HG02759 (cell line): ENCODE results near the gene TRABD.
A peak's percentile ranks its signal among the peaks of the same experiment; 100 is the strongest.
"Not testable (repeated sequence)": the region's sequence is repeated elsewhere in the genome, so short reads cannot be mapped to it uniquely, and the experiment has no call there.

ENCODE experiments used
- ATAC-seq: cut with Tn5 transposase; IDR thresholded peaks from one replicate; pipeline ENCODE4 v1.9.1; 2021; ENCODE audit warnings: mild to moderate bottlenecking, moderate library complexity; ENCODE audit not compliant: unreplicated experiment

Gene TRABD, protein sequence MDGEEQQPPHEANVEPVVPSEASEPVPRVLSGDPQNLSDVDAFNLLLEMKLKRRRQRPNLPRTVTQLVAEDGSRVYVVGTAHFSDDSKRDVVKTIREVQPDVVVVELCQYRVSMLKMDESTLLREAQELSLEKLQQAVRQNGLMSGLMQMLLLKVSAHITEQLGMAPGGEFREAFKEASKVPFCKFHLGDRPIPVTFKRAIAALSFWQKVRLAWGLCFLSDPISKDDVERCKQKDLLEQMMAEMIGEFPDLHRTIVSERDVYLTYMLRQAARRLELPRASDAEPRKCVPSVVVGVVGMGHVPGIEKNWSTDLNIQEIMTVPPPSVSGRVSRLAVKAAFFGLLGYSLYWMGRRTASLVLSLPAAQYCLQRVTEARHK

DNA sequence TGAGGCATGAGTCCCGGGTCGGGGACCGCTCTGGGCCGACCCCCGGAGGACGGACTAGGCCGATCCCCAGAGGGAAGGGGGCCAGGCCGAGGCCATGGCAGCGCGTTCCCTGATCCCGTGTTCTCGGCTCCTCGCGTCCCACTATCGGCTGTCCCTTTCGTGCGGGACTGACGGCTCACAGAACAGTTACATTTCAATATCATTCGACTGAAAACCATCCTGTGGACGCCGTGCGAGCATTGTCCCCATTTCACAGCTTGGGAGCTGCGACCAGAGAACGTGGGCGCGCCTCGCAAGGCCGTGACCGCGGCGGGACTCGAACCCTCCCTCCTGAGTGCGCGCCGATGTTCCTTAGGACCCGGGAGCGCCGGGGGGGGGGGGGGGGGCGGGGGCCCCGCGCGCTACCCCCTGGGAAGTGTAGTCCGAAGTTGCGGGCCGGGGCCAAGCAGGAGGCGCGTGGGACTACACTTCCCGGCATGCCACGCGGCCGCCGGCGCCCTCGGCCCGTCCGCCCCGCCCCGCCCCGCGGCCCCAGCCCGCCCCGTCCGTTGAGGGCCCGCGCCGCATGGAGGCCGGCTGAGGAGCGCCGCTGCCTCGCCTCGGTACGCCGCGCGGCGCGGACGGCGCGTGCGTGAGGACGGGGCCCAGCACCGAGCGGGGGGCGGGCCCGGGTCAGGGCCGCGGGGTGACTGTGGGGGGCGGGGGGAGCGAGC, at the start of gene TRABD:
TSS of gene TRABD (plus strand) at position 539 of the 713 bp plus-strand sequence. CDS start 7,148 bp downstream, outside the sequence.
- ATAC-seq = peak; percentile 51

DNA sequence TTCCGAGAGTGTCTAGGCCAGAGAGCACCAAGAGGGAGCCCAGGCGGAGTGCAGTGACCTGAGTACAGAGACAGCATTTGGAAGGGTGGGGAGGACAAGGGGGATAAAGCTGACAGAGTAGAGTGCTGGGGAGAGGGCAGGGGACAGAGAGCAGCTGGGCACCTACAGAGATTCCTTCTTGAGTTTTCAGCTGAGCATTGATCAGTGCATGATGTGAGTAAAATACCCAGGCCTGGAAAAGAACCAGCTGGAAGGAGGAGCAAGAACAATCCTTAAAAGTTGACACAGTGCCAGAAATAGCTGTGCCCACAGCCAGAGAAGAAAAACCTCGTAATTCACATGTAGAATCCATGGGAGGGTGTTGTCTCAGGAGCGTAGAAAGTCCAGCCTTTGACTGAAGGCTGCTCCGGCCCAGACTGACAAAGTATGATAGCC, 49.1 kb upstream of the TRABD start:
- no peak for ATAC-seq

DNA sequence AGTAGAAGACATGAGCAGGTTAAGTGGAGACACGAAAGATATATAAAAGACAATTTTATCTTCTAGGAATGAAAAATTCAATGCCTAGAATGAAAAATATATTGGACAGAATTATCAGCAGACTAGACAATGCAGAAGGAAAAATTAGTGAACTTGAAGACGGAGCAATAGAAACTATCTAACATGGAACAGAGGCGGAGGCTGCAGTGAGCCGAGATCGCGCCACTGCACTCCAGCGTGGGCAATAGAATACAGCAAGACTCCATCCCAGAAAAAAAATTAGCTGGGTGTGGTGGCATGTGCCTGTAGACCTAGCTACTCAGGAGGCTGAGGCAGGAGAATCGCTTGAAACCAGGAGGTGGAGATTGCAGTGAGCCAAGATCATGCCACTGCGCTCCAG, 48.4 kb upstream of the TRABD start:
- not testable (repeated sequence) for ATAC-seq

DNA sequence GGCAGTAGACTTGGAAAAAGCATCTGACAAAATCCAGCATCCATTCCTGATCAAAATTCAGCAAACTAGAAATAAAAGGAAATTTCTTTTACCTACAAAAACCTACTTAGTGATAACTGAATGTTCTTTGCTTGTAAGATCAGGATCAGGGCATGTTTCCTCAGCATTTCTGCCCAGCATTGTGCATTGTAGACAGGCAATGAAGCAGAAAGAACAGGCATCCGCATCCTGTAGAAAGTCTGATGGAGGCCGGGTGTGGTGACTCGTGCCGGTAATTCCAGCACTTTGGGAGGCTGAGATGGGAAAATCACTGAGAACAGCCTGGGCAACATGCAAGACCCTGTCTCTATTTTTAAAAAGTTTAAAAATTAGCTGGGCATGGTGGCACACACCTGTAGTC, 47.7 kb upstream of the TRABD start:
- ATAC-seq = no peak

DNA sequence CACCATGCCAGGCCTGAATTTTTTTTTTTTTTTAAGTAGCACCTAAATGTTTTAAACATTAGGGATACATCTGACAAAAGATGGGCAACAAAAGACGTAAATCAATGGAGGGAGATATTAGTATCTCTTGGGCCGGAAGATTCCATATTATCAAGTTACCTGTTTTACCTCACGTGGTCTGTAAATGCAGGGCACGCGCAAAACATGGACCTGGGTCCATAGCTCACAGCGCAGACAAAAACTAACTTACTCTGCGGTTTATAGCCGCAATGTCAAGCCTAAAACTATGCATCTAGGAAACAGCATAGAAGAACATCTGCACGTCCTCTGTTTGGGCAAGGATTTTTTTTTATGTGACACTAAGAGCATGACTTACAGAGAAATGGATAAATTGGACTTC, 46.7 kb upstream of the TRABD start:
- no peak for ATAC-seq

DNA sequence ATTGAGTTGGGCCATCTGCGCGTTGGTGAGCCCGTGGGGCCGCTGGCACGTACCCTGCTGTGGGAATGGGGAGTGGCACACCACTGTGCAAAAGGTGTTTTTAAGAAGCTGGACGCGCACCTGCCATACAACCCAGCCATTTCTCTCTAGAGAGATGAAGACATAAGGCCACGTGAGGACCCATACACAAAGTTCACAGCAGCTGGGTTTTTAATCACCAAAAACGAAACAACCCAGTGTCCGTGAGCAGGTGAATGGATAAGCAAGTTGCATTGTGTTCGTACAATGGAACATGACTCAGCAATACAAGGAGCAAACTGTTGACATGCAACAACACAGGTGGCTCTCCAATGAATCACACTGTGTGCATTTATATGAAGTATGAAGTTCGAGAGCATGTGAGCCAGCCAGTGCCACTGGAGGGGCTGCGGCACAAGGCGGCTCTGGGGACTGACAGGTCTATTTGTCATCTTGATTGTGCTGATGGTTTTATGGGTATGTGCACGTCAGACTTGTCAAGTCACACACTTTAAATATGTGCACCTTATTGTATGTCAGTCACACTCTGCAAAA, 45.8 kb upstream of the TRABD start:
- ATAC-seq = no peak

DNA sequence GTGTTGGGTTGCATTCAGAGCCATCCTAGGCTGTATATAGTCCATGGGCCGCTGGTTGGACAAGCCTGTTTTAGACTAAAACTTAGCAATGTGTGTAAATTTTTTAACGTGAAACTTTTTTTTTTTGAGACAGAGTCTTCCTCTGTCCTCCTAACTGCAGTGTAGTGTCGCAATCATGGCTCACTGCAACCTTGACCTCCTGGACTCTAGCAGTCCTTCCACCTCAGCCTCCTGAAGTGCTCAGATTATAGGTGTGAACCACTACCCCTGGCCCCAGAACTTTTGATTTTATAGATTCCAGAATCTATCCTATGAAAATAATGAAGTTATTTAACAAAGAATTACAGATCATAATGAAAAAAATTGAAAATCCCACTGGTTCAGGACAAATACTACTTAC, 45.1 kb upstream of the TRABD start:
- ATAC-seq = no peak

DNA sequence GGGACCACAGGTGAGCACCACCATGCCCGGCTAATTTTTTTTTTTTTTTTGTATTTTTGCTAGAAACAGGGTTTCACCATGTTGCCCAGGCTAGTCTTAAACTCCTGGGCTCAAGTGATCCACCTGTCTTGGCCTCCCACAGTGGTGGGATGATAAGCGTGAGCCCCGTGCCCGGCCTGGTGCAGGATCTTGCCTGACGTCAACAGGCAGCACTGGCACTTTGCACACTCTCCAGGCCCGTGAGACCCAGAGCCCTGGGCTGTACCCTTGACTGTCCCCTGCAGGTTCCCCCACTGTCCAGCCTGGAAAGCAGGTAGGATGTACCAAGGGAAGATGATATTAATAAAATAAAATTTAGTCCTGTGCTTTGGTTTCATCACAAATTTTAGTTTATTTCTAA, 44.3 kb upstream of the TRABD start:
- no peak for ATAC-seq

DNA sequence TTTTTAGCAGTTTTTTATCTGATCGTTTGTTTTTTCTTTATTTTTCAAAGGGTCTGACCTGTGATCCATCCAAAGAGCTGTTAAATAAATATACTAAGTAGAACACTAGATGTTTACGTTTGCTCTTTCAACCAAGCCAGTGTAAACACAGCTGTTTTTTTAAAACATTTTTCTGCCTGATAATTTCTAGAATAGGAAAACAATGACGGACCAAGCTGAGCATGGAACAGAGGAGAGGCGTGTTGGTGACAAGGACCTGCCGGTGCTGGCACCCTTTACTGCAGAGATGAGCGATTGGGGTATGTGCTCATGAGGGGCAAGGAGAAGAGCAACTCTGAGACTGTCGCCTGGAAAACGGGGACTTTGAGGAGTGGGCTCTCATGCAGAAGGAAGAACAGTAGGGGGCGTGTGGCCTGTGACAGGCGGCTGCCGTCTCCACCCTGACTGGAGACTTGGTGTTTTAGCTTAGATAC, 43.8 kb upstream of the TRABD start:
- ATAC-seq = no peak

DNA sequence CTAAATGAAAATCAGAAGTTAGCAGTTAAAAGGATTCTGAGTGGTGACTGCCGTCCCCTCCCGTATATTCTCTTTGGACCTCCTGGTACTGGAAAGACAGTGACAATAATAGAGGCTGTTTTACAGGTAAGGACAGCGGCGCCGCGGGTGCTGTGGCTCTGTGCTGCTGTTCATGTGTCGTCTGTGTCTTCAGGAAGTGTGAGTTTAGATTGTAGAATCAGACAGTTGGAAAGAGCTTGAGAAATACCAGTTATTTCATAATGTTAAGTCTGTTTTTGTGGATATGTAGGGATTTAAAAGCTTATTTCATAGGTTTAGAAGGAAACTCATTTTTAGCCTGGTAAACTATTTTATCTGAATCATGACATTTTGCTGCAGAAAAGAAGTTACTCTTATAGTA, 42.6 kb upstream of the TRABD start:
- ATAC-seq = no peak

DNA sequence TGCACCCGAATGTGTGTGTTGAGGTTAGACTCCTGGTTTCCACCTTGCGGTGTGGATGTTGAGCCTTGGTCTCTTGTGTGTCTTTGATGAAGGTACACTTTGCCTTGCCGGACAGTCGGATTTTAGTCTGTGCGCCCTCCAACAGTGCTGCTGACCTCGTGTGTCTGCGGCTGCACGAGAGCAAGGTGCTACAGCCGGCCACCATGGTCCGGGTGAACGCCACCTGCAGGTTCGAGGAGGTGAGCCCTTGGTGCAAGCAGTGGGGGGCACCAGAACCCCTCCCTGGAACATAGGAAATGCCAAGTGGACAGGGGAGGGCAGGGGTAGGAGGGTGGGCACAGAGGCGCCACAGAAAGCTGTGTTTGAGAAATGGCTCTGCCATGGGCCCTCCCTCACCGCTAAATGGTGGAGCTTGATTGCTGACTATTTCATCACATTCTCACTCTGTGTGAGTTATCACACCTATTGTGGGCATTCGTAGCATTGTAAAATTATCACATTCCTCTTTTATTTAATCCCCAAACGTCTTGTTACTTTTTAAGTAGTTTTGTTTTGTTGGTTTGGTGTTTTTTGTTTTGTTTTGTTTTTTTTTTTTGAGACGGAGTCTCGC, 41.6 kb upstream of the TRABD start:
- ATAC-seq = no peak

DNA sequence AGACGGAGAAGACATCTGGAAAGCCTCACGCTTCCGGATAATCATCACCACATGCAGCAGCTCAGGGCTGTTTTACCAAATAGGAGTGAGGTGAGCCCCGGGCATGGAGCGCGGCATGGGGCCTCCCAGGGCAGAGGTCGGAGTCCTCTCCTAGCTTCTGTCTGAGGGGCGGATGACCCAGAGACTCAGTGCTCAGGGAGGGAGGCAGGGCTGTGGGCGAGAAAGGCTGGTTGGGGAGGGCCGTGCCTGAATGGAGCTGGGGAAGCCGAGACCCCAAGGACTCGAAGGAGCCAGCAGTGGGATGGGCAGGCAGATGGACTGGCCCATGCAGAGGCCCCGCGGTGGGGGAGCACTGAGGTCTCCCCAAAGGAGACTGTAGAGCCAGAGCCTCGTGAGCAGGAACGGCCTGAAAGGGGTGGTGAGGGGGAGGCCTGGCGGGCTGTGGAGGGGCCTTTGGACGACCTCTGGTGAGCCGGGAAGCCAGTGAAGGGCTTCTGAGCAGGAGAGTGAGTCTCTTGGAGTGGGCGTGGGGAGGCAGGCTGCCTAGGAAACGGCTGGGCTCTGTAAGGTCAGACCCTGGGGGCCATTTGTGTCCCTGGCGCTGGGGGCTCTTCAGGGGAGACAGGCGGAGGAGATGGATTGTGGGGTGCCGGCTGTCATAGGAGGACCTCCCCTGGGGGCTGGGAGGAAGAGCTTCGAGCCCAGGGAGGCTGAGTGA, 39.8 kb upstream of the TRABD start:
- no peak for ATAC-seq

DNA sequence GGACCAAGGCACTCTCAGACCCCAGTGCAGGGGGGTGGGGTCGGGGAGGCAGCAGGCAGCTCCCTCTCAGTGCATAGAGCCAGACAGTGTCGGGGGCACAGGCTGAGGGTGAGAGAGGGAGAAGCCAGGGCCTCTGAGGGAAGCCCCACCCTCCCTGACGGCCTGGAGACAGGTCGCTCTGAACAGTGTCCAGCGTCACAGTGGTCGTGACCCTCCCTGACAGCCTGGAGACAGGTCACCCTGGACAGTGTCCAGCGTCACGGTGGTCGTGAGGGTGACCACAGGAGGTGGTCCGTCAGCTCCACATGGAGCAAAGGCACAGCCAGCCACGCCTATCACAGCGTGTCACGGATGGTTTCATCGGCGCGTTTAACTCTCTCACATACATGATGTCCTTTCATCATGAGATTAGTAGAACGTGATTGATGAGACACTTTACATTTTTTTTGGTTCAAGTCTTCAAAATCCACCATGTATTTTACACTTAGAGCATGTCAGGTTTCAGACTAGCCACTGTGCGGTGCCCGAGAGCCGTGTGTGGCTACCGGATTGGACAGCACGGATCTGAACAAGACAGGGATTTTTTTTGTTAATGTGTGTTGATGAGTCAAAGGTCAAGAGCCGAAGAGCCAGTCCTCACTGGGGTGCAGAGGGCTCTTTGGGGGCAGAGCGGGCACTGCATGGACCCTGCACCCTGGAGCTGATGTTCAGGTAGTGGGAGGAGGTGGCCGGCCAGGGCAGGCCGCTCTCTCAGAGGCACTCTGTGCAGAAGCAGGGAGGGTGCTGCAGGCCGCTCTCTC, 39.1 kb upstream of the TRABD start:
- no peak for ATAC-seq

DNA sequence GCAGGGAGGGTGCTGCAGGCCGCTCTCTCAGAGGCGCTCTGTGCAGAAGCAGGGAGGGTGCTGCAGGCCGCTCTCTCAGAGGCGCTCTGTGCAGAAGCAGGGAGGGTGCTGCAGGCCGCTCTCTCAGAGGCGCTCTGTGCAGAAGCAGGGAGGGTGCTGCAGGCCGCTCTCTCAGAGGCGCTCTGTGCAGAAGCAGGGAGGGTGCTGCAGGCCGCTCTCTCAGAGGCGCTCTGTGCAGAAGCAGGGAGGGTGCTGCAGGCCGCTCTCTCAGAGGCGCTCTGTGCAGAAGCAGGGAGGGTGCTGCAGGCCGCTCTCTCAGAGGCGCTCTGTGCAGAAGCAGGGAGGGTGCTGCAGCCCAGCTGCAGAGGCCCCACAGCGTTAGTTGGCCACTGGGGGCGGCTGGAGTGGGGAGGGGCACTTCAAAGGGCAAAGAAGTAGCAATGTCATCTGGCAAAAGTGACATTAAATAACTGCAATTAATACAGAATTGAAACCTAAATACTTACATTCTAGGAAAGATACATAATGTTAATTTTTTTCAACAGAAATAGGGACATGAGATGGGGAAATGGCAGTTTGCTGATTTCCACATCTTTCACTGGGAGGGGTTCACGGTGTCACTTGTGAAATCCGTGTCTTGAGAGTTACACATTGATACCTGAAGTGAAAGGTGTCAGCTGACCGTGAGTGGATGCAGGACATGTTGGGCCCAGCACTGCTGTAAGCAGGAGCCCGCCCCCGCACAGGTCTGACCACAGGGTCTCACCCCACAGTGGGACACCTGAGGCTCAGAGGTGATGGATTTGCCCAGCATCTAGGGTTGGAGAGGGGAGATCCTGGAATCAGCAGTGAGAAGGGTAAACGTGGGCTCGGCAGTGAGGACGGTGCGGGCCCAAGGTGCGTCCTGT, 38.2 kb upstream of the TRABD start:
- not testable (repeated sequence) for ATAC-seq

DNA sequence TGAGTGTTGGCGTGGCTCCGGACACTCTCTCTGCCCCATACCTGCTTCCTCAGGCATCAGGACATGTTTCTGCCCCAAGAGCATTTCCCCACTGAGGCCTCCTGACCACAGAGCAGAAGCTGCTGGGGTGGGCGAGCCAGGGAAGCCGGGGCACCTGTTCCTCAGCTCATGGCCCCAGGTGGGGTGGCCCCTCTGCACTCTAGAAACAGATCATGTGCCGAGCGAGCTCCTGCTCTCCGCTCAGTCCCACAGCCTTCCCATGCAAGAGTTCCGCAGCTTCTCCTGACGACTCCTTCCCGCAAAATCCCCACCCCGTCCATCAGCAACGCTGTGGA, 37.6 kb upstream of the TRABD start:
- no peak for ATAC-seq

DNA sequence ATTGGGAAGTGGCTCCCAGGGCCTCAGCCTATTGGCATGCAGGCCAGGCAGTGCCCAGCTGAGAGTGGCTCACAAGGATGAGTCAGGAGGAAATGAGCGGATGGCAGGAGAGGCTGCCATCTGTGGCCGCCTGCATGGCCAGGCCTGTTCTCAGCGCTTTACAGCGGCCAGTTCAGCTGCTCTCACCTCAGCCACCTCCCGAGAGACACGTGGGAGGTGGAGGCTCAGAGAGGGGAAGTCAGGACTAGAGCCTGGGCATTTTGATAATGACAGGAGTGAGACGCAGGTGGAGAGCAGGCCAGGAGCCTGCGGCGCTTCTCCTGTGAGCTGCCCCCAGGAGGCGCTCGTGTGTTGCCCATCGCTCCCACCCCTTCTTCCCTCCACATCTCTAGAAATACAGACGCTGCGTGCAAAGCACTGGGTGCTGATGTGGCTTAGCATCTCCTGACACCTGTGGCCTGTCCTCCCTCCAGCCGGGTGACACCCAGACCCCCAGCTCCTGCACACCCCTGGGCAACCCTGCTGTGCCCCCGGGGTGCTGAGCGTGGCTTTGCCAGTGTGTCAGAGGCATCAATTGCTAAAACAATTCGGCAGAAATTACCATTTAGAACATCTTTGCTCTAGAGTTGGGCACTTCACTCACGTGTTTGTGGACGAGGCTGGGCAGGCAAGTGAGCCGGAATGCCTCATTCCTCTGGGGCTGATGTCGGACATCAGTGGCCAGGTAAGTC, 36.6 kb upstream of the TRABD start:
- no peak for ATAC-seq

DNA sequence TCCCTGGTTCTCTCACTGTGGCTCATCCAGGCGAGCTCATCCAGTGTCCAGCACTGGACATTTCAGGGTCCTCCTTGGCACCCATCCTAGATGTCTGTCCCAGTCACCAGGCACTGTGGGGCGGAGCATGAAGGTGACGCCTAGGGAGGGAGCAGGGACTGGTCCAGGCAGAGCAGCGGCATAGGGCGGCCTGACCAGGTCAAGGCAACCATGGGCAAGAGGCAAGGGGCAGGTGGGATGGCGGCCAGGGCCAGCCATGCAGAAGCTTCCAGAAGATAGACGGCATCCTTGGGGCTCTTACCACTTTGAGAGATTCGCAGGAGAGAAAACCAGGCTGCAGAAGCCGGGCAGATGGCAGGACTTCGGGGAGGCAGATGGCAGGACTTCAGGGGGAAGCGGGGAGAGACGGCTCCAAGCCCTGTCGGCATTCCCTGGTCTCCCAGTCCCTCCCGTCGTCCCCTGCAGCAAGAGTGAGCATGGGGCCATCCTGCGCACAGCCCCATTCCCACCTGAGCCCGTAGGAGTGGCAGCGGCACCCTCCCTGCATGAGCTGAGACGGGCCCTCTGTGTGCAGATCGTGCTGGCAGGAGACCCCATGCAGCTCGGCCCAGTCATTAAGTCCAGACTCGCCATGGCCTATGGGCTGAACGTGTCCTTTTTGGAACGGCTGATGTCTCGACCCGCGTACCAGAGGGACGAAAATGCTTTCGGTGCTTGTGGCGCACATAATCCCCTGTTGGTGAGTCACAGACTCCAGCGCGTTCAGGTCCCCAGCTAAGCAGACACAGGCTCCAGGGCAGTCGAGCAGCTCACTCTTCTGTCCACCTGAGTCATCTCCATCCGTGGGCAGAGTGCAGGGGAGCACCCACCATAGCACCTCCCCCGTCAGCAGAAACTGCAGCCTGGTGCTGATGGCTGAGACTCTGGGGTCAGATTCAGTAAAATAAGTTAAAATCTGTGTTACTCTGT, 35.3 kb upstream of the TRABD start:
- ATAC-seq = no peak
